Smooth muscle cell (in vitro differentiated cells): ENCODE measurements around the gene GUCA1A. TPM values are rescaled to one million over a fixed set of nuclear protein-coding genes. Genes with fewer than 3 reads are reported as not detected.

ENCODE experiments used
- DNase-seq: peaks from one replicate; lab custom pipeline; 2025; ENCODE audit not compliant: unreplicated experiment; lab: John Stamatoyannopoulos, UW
- H2AFZ ChIP-seq: fragments of 200-600 bp; sonication (generic); 2 replicates; pipeline ENCODE4 v1.6.0; 2016; ENCODE audit warnings: antibody characterized with exemption, low read depth, mild to moderate bottlenecking
- H3F3A ChIP-seq: fragments of 200-600 bp; sonication (generic); 2 replicates; pipeline ENCODE4 v1.6.0; 2017; ENCODE audit warnings: antibody characterized with exemption, low read depth
- H3K27ac ChIP-seq: fragments of 200-600 bp; sonication (generic); 2 replicates; pipeline ENCODE4 v1.5.1; 2016; ENCODE audit warnings: low read depth, mild to moderate bottlenecking
- H3K27me3 ChIP-seq: fragments of 200-600 bp; sonication (generic); 2 replicates; pipeline ENCODE4 v1.6.1; 2016; ENCODE audit warnings: low read depth, mild to moderate bottlenecking
- H3K36me3 ChIP-seq: fragments of 200-600 bp; sonication (generic); 2 replicates; pipeline ENCODE4 v1.5.1; 2016; ENCODE audit warnings: low read depth
- H3K4me1 ChIP-seq: fragments of 200-600 bp; sonication (generic); 2 replicates; pipeline ENCODE4 v1.5.1; 2016; ENCODE audit warnings: low read depth
- H3K4me2 ChIP-seq: fragments of 200-600 bp; sonication (generic); 2 replicates; pipeline ENCODE4 v1.6.0; 2016; ENCODE audit warnings: mild to moderate bottlenecking
- H3K4me3 ChIP-seq: fragments of 200-600 bp; sonication (generic); 2 replicates; pipeline ENCODE4 v1.5.1; 2016; ENCODE audit warnings: mild to moderate bottlenecking
- H3K79me2 ChIP-seq: fragments of 200-600 bp; sonication (generic); 2 replicates; pipeline ENCODE4 v1.6.0; 2016; ENCODE audit warnings: low read depth, mild to moderate bottlenecking
- H3K9ac ChIP-seq: fragments of 200-600 bp; sonication (generic); 2 replicates; pipeline ENCODE4 v1.6.0; 2016; ENCODE audit warnings: low read depth
- H3K9me3 ChIP-seq: fragments of 200-600 bp; sonication (generic); replicated peaks from 2 replicates; pipeline ENCODE4 v1.5.1; 2016; ENCODE audit warnings: low read depth
- H4K20me1 ChIP-seq: fragments of 200-600 bp; sonication (generic); 2 replicates; pipeline ENCODE4 v1.6.0; 2016; ENCODE audit warnings: low read depth
- WGBS: methylation state at CpG from one replicate; pipeline ENCODE4 v1.1.7; 2016; ENCODE audit warnings: low lambda C conversion rate; 5-methylcytosine and 5-hydroxymethylcytosine counted together
- polyA plus RNA-seq: library from polyadenylated mRNA; unstranded; fragments of >200 nt; fragmentation: Nextera tagmentation; extraction: Ambion mirVana; gene quantifications from 2 replicates; pipeline ENCODE4 v1.2.1, GENCODE V29; 2016
- total RNA-seq: library from RNA; depleted of rRNA; stranded (reverse); fragments of >200 nt; gene quantifications from 2 replicates; pipeline ENCODE4 v1.2.3, GENCODE V29; 2014
- TF ChIP-seq, protein P1 (sequence below): fragments of 200-600 bp; sonication (generic); IDR thresholded peaks from 2 replicates; pipeline ENCODE4 v1.5.1; 2017; ENCODE audit warnings: borderline replicate concordance, mild to moderate bottlenecking, antibody characterized with exemption; ENCODE audit not compliant: insufficient read depth, poor library complexity, severe bottlenecking

GUCA1A gene
- total and polyA plus RNA-seq, 2 experiments from 2014 or later, result 1.6 to 7.2 TPM

GRCh38 chr6:42155293-42155692, 17.9 kb upstream of the GUCA1A start:
- Histone ChIP-seq H3K4me3 (no peak overlapping the region), H2AFZ (no peak overlapping the region), H4K20me1 (no peaks in the 10 kb centered on the region), H3K4me1 (no peaks in the 10 kb centered on the region), H3F3A (no peaks in the 10 kb centered on the region), H3K36me3 (no peaks in the 10 kb centered on the region), H3K4me2 (no peak overlapping the region), H3K27ac (no peak overlapping the region), H3K9ac (no peak overlapping the region), H3K79me2 (no peaks in the 10 kb centered on the region), H3K9me3 (no peaks in the 10 kb centered on the region), H3K27me3 (no peaks in the 10 kb centered on the region)
- TF ChIP-seq, protein P1, sequence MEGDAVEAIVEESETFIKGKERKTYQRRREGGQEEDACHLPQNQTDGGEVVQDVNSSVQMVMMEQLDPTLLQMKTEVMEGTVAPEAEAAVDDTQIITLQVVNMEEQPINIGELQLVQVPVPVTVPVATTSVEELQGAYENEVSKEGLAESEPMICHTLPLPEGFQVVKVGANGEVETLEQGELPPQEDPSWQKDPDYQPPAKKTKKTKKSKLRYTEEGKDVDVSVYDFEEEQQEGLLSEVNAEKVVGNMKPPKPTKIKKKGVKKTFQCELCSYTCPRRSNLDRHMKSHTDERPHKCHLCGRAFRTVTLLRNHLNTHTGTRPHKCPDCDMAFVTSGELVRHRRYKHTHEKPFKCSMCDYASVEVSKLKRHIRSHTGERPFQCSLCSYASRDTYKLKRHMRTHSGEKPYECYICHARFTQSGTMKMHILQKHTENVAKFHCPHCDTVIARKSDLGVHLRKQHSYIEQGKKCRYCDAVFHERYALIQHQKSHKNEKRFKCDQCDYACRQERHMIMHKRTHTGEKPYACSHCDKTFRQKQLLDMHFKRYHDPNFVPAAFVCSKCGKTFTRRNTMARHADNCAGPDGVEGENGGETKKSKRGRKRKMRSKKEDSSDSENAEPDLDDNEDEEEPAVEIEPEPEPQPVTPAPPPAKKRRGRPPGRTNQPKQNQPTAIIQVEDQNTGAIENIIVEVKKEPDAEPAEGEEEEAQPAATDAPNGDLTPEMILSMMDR, result no peak
- no peak for DNase-seq
- WGBS, result 86% methylated on average over 4 of the region's 4 CpGs

DNA sequence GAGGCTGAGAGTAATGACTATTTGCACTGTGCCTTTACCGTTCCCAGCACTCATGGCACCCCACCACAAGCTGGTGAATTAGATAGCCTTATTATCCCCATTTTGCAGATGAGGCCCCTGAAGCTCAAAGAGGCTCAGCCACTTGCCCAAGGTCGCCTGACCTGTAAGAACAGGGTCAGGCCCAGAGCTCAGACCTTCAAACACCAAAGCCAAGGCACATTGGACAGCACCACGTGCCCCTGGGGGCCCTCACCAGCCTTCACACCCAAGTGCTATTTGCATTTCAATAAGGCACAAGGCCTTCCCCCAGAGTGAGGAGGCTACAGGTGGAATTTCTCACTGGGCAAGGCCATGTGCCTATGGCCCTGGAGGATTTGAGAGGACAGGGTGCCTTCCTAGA, 16.5 kb upstream of the GUCA1A start:
- Histone ChIP-seq H3K27me3 (no peaks in the 10 kb centered on the region), H3K9ac (no peak overlapping the region), H3K4me1 (no peaks in the 10 kb centered on the region), H3K27ac (no peak overlapping the region), H3K4me3 (no peak overlapping the region), H3K36me3 (no peaks in the 10 kb centered on the region), H3K79me2 (no peaks in the 10 kb centered on the region), H3K9me3 (no peaks in the 10 kb centered on the region), H4K20me1 (no peaks in the 10 kb centered on the region), H2AFZ (no peak overlapping the region), H3F3A (no peaks in the 10 kb centered on the region), H3K4me2 (no peak overlapping the region)
- 79% methylated on average over 3 of the region's 3 CpGs for WGBS
- TF ChIP-seq, protein P1, result no peak
- no peak for DNase-seq

GRCh38 chr6:42158011-42158410, 15.2 kb upstream of the GUCA1A start:
- WGBS, result 58% methylated on average over 2 of the region's 2 CpGs
- TF ChIP-seq, protein P1, result no peak
- Histone ChIP-seq H3K79me2 (no peaks in the 10 kb centered on the region), H3K4me1 (no peaks in the 10 kb centered on the region), H3K9ac (no peak overlapping the region), H3F3A (no peaks in the 10 kb centered on the region), H4K20me1 (no peaks in the 10 kb centered on the region), H3K27me3 (no peaks in the 10 kb centered on the region), H3K4me3 (no peak overlapping the region), H3K9me3 (no peaks in the 10 kb centered on the region), H3K27ac (no peak overlapping the region), H3K36me3 (no peaks in the 10 kb centered on the region), H3K4me2 (no peak overlapping the region), H2AFZ (no peak overlapping the region)
- no peak for DNase-seq

DNA sequence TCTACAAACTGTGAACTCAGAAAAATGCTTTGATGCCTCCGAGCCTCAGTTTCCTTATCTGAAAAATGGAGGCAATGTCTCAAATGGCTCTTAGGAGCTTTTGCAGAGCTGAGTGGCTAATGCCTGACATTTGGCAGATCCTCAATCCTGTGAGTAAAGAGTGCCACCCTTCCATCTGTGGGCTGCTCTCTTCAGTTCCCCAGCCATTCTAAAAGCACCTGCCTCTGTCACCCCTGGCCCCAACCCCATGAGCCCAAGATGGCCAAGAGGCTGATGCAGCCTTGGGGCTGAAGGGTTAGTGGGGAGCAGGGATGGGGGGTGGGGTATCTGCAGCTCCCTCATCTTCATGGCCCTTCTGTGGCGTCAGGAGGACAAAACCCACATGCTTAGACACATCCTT, 14.5 kb upstream of the GUCA1A start:
- TF ChIP-seq, protein P1, result no peak
- no peaks in the 10 kb centered on the region for H3K79me2 ChIP-seq
- no peaks in the 10 kb centered on the region for H3K27me3 ChIP-seq
- no peaks in the 10 kb centered on the region for H4K20me1 ChIP-seq
- no peaks in the 10 kb centered on the region for H3K36me3 ChIP-seq
- no peak overlapping the region for H3K9ac ChIP-seq
- no peaks in the 10 kb centered on the region for H3F3A ChIP-seq
- H2AFZ ChIP-seq, result no peak overlapping the region
- H3K4me1 ChIP-seq, result no peaks in the 10 kb centered on the region
- no peak overlapping the region for H3K27ac ChIP-seq
- H3K4me3 ChIP-seq, result no peak overlapping the region
- no peak overlapping the region for H3K4me2 ChIP-seq
- H3K9me3 ChIP-seq, result no peaks in the 10 kb centered on the region
- no peak for DNase-seq
- 82% methylated on average over 2 of the region's 2 CpGs for WGBS
